GM18873 (cell line): ENCODE data around the gene CLASP1.
A peak's percentile ranks its signal among the peaks of the same experiment; 100 is the strongest.
"Not testable (repeated sequence)": the region's sequence is repeated elsewhere in the genome, so short reads cannot be mapped to it uniquely, and the experiment has no call there.

Experiments used
- ATAC-seq: cut with Tn5 transposase; IDR thresholded peaks from one replicate; pipeline ENCODE4 v1.9.1; 2021; ENCODE audit warnings: mild to moderate bottlenecking, moderate library complexity, moderate number of reproducible peaks; ENCODE audit not compliant: unreplicated experiment, low FRiP score

Gene CLASP1

DNA sequence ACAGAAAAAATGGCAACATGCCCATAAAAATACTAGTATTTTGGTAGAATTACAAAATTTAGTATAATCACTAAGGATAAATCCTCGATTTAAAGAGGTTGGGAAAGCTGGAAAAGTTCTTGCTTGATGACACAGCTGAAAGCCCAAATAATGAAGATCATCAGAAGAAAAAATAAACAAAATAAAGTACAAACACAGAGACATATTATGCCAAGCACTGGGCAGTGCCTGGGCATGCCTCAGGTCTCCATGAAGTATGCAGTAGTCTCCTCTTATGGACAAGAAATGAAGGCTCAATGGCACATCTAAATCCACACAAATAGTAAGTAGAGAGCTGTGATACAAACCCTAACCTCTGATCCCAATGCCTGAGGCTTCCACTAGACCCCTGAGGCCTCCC lies 60.9 kb downstream of the CLASP1 start:
- ATAC-seq: no peak

GRCh38 chr2:121587131-121587530 lies 62.1 kb downstream of the CLASP1 start:
- ATAC-seq: no peak

GRCh38 chr2:121584741-121585140 lies 64.5 kb downstream of the CLASP1 start:
- no peak for ATAC-seq

DNA sequence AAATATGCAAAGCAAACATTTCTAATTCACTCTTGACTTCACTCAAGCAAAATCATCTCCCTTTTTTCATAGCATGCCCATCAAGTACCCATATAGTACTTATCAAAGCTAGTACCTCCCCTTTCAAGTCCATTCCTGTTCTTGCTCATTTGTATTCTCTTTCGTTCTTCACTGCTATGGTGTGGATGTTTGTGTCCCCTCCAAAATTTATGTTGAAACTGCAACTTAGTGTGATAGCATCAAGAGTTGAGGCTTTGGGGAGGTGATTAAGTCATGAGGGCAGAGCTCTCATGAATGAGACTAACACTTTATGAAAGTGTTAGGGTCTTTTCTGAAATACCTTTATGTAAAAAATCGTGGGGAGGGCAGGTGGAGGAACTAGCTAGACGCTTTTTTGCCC lies 65.7 kb downstream of the CLASP1 start:
- ATAC-seq: no peak

DNA sequence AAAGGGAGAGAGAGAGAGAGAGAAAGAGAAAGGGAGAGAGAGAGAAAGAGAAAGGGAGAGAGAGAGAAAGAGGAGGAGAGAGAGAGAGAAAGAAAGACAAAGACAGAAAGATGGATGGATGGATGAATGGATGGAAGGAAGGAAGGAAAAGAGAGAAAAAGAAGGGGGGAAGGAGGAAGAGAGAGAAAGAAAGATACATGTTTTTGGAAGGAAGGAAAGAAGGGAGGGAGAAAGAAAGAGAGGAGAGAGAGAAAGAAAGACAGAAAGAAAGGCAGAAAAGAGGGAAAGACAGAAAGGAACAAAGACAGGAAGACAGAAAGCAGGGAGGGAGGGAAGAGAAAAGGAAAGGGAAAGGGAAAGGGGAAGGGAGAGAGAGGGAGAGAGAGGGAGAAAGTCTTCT lies 67.0 kb downstream of the CLASP1 start:
- no peak for ATAC-seq

DNA sequence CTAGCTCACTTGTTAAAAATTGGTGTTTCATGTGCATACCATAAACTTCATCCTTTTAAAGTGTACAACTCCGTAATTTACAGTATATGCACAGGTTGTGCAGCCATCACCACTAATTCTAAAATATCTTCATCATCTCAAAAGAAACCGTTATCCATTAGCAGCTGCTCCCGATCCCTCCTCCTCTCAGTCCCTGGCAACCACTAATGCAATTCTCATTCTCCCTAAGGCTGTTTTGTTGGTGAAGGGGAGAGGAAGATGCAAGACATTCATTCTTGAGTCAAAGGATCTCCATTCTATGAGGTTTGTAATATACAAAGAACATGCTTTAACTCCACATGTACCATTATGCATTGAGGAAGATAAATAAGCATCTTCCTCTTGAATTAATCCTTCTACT lies 70.0 kb downstream of the CLASP1 start:
- no peak for ATAC-seq

- ATAC-seq: no peak
Measured at GRCh38 chr2:121577381-121577780, 71.9 kb downstream of the CLASP1 start.

- no peak for ATAC-seq
Measured at GRCh38 chr2:121576263-121576662, 73.0 kb downstream of the CLASP1 start.

- ATAC-seq: no peak
Measured at GRCh38 chr2:121575800-121576199, 73.5 kb downstream of the CLASP1 start.

- ATAC-seq: no peak
Measured at GRCh38 chr2:121570667-121571055, 78.6 kb downstream of the CLASP1 start.

DNA sequence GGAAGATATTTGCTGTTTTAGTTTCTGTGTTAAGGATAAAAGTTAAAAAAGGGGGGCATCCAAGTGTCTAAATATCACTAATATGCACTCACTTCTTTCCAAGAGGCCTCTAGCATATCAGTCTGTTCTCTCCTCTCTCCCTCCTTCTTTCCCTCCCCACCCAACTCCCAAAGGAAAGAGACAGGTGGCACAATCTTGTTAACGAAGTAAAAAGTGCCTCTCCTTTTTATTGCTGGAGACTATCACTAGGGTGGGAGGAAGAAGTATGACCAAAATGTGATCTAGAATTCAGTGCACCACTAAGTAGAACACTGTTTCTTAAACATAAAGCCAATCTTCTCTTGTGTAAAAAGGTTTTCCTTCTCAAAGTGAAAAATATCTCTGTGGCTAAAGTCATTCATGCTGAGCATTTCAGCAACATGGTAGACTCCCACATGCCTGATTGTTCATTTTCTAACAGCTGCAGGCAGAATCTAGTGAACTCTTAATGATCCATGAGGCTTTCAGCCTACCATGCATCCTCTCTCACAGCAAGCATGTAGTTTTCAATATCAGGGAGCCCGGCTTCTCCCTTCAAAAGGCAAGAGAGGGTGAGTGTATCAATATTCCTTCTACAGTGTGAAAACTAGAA lies 79.1 kb downstream of the CLASP1 start:
- ATAC-seq: no peak

DNA sequence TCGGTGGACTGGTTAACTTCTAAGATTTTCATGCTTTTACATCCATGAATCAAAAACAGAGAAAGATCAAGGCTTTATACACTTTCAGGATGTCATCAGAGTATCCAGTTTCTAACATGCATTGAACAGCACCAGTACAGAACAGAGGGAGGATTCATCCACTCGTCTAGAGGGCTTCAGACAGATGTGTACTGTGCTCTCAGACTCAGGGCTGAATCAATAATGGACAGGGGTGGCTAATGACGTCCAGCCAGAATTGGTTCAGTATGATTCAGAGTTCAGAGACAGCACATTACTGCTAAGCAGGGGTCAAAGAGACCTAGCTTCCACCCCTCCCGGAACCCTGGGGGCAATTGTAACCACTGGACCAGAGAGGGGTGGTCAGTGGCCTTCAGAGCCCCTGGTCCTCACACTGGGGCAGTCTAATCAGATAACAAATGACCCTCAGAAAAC lies 81.3 kb downstream of the CLASP1 start:
- ATAC-seq: no peak

DNA sequence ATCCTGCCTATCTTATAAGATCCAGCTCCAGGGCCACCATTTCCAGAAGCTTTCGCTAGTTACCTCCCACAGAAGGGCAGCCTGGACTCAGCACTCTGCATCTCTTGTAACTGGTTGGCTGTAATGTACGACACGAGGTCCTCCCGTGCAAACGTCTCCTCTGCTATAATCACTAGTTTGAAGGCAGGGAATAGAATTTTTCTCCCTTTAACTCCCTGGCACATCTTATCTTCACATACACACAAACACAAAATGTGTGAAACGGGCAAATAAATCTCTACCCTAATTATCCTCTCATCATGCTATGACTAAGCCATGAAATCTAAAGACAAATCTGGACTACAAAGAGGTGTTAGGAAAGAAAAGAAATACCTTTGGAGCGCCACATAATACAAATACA lies 81.8 kb downstream of the CLASP1 start:
- ATAC-seq: no peak

GRCh38 chr2:121565389-121566250 lies 83.6 kb downstream of the CLASP1 start:
- ATAC-seq: no peak

GRCh38 chr2:121564905-121565304 lies 84.4 kb downstream of the CLASP1 start:
- no peak for ATAC-seq

GRCh38 chr2:121563754-121564153 lies 85.5 kb downstream of the CLASP1 start:
- not testable (repeated sequence) for ATAC-seq

GRCh38 chr2:121562269-121563176 lies 86.7 kb downstream of the CLASP1 start:
- peak; percentile 49 for ATAC-seq

- ATAC-seq: no peak
Measured at GRCh38 chr2:121561617-121562268, 87.5 kb downstream of the CLASP1 start.

DNA sequence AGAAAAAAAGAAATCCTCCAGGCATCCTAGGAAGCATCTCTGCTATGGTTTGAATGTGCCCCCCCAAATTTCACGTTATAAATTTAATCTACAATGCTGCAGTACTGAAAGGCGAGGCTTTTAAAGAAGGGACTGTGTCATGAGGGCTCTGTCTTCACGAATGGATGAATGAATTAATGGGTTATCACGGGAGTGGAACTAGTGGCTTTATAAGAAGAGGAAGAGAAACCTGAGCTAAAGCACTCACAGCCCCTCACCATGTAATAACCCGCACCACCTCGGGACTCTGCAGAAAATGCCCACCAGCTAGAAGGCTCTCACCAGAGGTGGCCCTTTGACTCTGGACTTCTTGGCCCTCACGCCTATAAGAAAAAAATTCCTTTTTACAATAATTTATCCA lies 90.9 kb downstream of the CLASP1 start:
- ATAC-seq: no peak

DNA sequence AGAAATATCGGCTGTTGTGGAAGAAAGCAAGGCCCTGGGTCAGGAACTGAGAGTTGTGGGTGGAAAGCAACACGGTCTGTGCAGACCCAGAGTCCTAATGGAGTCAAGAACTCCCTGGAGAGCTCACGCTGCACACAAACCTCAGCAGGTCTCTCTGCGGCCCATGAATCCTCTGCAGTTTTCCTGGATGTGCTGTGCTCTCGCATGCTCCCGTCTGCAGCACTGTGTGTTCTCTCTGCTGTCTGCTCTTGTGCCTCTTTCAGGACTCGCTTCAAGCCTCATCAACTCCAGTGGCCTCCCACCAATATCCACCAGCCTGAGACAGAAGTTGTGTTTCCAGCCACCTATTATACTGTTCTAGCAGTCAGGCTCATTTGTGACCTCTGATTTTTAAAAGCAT lies 94.3 kb downstream of the CLASP1 start:
- ATAC-seq: no peak
